ENCODE measurements around the gene STYXL2.

STYXL2 gene

GRCh38 chr1:167111868-167112709 is 18.2 kb downstream of the STYXL2 start:
- no peak for DNase-seq

DNA sequence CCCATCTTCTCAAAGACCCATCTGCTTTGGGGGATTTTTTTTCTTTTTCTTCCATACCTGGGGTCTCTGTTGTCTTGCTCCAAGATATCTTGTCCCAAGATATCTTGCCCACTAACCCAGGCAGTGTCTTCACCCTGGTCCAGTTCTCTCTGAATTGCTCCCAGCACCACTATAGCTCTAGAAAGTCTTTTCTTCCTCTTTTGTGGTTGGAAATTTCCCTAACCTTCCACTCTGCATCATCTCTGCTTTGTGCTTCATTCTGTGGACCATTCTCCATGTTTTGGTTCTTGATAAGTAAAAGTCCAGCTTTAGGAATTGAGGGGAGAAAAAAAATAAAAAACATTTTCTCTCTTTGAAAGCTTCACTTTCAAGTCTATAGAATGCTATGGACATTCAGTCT is 20.9 kb downstream of the STYXL2 start:
- no peak for DNase-seq

DNA sequence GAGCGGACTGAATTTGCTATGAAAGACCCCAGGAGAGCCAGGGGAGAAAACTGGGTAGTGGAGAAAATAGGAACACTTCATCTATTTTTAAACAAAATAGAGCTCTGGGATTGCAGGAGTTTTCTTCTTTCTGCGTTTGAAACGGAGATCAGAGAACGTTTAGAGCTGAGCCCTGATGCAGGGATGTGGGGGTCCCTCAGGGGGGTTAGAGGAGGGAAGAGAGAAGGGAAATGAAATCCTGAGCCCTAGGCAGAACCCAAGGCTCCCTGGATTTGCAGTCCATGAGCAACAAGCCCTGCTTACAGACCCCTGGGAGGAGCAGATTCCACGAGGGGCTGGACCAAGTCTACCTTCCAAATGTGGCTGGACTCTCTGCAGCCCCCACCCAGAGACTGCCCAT is 21.8 kb downstream of the STYXL2 start:
- no peak for DNase-seq

- no peak for DNase-seq
These were observed 22.3 kb downstream of the STYXL2 start for GRCh38 chr1:167116174-167116573.

GRCh38 chr1:167117225-167117624 is 23.4 kb downstream of the STYXL2 start:
- no peak for DNase-seq

- peak; percentile 65 to 73 for DNase-seq
These were observed 24.3 kb downstream of the STYXL2 start for GRCh38 chr1:167118188-167118587.

DNA sequence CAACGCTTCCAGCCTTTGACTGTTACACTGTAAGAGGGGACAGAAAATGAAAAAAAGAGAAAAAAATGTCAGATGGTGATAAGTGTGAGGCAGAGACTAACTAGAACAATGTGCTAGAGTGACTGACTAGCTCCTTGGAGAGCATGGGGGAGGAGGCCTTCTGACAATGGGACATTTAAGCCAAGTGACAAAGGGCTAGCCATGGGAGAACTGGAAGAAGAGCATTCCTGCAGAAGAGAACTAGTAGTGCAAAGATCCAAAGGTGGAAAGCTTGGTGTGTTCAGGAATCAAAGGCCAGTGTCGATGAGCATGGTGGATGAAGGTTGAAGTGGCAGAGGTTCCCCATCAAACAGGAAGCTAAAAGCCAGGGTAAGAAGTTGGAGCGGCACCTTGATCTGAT is 25.8 kb downstream of the STYXL2 start:
- no peak for DNase-seq

DNA sequence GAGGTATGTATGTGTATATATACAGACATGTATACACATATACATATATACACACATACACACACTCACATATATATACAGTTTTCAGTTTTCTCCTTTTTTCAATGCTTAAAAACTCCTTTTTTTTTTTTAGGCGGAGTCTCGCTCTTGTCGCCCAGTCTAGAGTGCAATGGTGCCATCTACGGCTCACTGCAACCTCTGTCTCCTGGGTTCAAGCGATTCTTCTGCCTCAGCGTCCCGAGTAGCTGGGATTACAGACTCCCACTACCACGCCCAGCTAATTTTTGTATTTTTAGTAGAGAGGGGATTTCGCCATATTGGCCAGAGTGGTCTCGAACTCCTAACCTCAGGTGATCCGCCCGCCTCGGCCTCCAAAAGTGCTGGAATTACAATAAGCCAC is 27.0 kb downstream of the STYXL2 start:
- DNase-seq = no peak

- peak in 1 of 2 experiments; percentile 46 for DNase-seq
These were observed 27.7 kb downstream of the STYXL2 start for GRCh38 chr1:167121375-167122120.

DNA sequence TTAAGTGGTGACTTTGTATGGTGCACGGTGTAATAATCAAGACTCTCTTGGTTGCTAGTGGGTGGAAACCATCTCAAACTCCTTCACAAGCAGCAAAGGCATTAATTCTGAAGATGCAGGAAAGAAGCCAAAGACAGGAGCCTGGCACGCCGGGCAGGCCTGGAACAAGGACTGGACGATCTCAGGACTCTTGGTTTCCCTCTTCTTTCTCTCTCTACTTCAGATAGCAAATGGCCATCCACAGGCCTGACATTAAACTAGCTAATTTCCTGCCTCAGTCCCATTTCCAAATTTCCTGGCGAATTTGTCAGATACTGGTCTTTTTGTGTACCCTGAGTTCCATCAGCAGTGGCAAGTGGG is 28.2 kb downstream of the STYXL2 start:
- DNase-seq = no peak

- DNase-seq = no peak
These were observed 28.7 kb downstream of the STYXL2 start for GRCh38 chr1:167122568-167122967.

- no peak for DNase-seq
These were observed 32.4 kb downstream of the STYXL2 start for GRCh38 chr1:167126317-167126716.

DNA sequence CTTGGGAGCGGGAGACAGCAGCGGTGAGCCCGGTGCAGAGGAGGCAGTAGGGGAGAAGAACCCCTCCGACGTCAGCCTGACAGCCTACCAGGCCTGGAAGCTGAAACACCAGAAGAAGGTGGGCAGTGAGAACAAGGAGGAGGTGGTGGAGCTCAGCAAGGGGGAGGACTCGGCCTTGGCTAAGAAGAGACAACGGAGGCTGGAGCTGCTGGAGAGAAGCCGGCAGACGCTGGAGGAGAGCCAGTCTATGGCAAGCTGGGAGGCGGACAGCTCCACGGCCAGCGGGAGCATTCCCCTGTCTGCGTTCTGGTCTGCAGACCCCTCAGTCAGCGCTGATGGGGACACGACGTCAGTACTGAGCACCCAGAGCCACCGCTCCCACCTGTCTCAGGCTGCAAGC is 32.9 kb downstream of the STYXL2 start:
- DNase-seq = no peak

GRCh38 chr1:167127236-167127635 is 33.4 kb downstream of the STYXL2 start:
- no peak for DNase-seq

GRCh38 chr1:167127661-167128060 is 33.8 kb downstream of the STYXL2 start:
- DNase-seq = no peak

DNA sequence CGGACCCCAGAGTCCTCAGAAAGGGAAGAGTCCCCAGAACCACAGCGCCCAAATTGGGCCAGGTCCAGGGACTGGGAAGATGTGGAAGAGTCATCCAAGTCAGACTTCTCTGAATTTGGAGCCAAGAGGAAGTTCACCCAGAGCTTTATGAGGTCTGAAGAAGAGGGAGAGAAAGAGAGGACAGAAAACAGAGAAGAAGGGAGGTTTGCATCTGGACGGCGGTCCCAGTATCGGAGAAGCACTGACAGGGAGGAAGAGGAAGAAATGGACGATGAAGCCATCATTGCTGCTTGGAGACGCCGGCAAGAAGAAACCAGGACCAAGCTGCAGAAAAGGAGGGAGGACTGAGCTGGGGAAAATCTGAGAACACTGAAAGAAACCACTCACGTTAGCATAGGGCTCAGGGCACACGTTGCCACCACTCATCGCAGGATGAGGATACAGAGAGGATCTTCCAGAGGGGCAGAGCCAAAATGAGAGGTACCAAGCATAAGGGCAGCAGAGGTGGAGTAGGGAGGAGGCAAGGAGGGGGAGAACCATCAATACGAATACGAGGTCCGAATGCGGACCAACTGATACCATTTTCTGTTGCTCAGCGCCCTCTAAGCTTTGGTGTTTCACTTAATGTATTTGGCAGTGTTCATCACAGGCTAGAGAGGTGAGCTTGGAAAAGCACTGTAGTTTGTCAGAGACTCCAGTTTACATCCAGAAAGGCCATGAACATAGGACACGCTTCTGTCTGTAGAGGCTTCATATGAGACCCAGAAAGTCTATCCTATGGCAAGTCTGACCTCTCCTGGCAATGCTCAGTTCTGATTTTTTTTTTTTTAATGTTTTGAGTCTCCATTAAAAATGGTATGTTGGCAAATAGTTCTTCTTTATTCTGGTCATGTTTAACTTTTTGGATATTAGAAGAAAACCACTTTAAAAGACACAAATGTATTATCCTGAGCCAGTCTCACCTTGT is 34.7 kb downstream of the STYXL2 start:
- peak; percentile 41 to 75 for DNase-seq

DNA sequence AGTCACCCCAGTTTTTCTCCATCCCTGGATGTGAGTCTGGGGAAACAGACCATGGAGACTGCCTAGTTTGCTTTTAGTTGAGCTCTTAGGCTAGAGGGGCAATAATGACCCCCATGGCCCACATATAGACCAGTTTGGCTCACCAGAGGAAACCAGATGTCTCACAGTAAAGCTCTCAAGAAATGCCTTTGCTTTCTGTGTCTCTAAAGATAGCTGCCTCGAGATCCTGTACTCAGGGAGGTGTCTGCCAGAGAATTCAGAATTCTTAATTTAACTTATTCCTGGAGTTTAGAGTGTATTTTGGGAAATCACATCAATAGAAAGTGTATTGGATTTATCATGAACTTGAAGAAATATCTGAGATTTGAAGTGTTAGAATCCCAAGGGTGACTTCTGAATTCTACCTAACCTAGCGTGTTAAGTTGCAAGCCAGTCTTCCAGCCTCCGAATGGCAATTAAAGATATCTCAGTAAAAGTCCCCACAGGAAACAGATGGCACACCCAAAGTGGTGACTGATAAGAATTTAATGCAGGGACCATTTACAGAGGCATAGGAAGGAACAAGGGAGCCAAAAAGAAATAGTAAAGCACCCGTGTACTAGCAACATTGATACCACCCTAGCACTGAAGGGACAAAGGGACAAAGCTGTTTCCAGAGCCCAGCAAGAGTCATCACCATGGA is 37.1 kb downstream of the STYXL2 start:
- no peak for DNase-seq

- DNase-seq = no peak
These were observed 38.6 kb downstream of the STYXL2 start for GRCh38 chr1:167132301-167133010.

DNA sequence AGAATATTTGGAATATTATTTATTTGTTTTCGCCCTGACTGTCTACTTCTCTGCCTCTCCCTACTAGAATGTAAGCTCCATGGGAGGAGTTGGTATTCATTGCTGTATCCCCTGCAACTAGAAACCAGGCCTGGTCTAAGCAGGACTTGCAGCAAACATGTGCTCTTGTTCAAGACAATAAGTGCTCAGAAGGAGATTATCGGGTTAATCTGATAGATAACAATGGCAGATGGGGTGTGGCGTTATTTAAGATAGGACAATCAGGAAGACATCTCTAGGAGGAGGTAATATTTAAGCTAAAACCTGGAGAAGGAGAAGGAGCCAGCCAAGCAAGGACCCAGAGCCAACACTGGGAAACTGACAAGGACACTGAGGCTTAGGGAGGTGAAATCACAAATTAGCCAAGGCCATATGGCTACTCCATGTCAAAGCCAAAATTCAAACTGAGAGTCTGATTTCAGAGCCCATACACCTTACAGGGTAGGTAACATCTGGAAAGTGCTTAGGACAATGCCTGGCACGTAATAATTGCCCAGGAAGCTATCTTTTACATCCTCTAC is 41.5 kb downstream of the STYXL2 start:
- DNase-seq = no peak

DNA sequence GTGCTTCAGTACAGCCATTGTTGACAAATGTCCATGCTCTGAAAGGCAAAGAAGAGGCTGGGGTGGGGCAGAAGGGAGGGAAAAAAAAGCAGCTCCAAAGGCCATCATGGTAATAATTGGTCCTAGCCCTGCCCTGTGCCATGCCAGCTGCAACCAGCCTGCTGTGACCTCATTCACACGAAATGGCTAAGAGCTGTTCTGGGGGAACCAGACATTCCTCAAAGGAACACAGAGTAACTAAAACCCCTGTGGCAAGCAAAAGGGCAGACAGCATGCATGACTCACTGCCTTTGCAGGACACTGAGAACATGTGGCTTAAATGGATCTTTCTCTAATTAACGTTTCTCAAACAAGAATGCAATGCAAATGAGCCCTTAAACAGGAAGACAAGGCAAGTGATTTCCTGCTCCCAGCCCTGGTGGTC is 42.3 kb downstream of the STYXL2 start:
- DNase-seq = peak in 1 of 2 experiments; percentile 31

DNA sequence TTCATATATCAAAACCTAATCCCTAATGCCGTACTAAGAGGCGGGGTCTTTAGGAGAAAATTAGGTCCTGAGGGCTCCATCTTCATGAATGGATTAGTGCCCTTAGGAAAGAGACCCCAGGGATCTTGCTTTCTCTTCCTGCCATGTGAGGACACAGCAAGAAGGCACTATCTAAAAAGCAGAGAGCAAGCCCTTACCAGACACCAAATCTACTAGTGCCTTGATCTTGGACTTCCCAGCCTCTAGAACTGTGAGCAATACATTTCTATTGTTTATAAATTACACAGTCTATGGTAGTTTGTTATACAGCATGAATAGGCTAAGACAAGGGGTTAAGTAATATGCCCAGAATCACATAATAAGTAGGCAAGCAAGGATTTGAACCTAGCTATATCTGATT is 42.9 kb downstream of the STYXL2 start:
- no peak for DNase-seq
